ENCODE data around the gene SFXN4. TPM values are rescaled to one million over a fixed set of nuclear protein-coding genes. Genes with fewer than 3 reads are reported as not detected.
"Not testable (repeated sequence)": the region's sequence is repeated elsewhere in the genome, so short reads cannot be mapped to it uniquely, and the experiment has no call there.

SFXN4 gene
- total RNA-seq, 3 donors from 2014 or later (not counting 1 experiment from before 2014, with no cell fraction given): 5.5 to 13.7 (median 8.1) TPM

DNA sequence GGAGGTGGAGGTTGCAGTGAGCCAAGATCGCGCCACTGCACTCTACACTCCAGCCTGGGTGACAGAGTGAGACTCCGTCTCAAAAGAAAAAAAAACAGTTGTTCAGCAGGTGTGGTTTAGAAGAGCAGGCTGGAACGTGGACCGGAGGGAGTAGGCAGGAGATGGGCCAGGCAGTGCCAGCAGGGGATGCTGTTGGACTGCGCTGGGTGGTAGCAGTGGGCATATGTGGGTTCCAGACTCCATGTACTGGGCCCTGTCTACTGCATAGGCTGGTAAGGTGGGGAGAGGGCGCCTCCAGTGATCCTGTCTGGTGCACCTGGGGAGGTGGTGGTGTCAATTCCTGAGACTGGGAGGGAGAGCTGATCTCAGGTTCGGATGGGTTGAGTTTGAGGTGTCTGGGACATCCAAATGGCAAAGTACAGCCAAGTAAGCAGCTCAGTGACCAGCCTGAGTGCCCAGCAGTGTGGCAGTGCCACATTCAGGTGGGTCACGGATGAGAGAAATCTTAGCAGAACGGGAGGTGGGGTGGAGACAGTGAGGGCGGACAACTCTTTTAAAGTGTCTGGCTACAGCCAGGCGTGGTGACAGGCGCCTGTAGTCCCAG lies 25.9 kb downstream of the SFXN4 start:
- Mint-ChIP-seq H3K4me3 (no peak overlapping the region), H3K4me1 (peaks cover 7 to 14% of the 10 kb centered on the region in 2 donors), H3K27me3 (ENCODE audit: low read depth in 2 of 2) (no peaks in the 10 kb centered on the region), H3K27ac (peak overlapping the region in 1 of 2 donors; percentile 24), H3K36me3 (no peaks in the 10 kb centered on the region), H3K9me3 (no peaks in the 10 kb centered on the region)
- H3K9me3 ChIP-seq (ENCODE audit: control insufficient read depth, insufficient read depth, low read length): no peaks in the 10 kb centered on the region
- WGBS (ENCODE audit: insufficient coverage): 85% methylated on average over 13 of the region's 13 CpGs
- H3K27me3 ChIP-seq (ENCODE audit: control insufficient read depth, insufficient read depth, low read length): no peaks in the 10 kb centered on the region
- H3K4me3 ChIP-seq (ENCODE audit: low read length): no peak overlapping the region
- ATAC-seq (peak; percentile 74 to 77 (median 77)), DNase-seq (peak; percentile 34 to 70)
- H3K27ac ChIP-seq (ENCODE audit: low read length): no peak overlapping the region
- peaks cover 6% of the 10 kb centered on the region for H3K4me1 ChIP-seq (ENCODE audit: control insufficient read depth, insufficient read depth, low read length)
- TF ChIP-seq, protein P1, sequence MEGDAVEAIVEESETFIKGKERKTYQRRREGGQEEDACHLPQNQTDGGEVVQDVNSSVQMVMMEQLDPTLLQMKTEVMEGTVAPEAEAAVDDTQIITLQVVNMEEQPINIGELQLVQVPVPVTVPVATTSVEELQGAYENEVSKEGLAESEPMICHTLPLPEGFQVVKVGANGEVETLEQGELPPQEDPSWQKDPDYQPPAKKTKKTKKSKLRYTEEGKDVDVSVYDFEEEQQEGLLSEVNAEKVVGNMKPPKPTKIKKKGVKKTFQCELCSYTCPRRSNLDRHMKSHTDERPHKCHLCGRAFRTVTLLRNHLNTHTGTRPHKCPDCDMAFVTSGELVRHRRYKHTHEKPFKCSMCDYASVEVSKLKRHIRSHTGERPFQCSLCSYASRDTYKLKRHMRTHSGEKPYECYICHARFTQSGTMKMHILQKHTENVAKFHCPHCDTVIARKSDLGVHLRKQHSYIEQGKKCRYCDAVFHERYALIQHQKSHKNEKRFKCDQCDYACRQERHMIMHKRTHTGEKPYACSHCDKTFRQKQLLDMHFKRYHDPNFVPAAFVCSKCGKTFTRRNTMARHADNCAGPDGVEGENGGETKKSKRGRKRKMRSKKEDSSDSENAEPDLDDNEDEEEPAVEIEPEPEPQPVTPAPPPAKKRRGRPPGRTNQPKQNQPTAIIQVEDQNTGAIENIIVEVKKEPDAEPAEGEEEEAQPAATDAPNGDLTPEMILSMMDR (IDR thresholded peaks at IDR 0.05): peak; percentile 41
- intact Hi-C loops (cut with micrococcal nuclease): no loop called here
- H3K36me3 ChIP-seq (ENCODE audit: control insufficient read depth, insufficient read depth, low read length): no peaks in the 10 kb centered on the region

DNA sequence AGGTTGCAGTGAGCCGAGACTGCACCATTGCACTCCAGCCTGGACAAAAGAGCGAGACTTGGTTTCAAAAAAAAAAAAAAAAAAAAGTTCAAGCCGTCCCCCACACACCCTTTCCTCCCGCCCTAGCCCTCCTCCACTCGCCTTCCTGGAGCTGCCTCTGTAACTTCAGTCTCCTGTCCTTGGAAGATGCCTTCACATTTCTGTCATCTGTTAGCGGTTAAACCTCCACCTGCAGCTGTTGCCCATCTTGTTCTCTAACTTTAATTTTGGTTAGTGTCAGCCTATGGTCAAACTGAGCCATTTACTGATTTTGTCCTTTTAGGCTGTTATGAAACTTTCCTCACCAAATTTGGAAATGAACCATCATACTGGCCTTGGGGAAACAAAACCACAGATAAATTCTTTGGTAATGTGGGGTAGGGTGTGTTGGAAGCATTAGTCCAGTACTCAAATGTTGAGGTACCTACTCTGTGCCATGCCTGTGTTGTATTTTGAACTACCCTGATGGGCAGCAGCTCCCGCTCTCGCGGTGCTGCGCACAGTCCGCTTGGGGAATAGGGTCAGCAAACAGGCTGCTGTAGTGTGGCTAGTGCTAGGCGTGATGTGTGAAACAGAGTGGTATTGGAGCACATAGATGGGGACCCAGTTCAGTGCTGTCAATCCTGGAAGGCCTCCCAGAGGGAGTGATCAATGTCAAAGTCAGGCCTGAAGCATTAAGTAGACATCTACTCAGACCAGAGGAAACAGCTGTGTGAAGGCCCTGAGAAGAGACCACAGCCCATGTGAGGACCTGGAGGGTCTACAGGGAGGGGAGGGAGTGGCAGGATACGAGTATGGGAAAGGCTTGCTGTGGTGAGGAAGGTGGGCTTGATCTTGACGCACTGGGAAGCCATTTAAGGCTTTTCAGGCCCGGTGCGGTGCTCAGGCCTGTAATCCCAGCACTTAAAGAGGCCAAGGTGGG lies 26.9 kb downstream of the SFXN4 start:
- H3K4me1 ChIP-seq (ENCODE audit: control insufficient read depth, insufficient read depth, low read length): peaks cover 9% of the 10 kb centered on the region
- no peak for DNase-seq
- Mint-ChIP-seq H3K36me3 (no peaks in the 10 kb centered on the region), H3K27ac (peak overlapping the region in 1 of 2 donors; percentile 22), H3K4me3 (no peak overlapping the region), H3K27me3 (ENCODE audit: low read depth in 2 of 2) (no peaks in the 10 kb centered on the region), H3K4me1 (peaks cover 7 to 14% of the 10 kb centered on the region in 2 donors), H3K9me3 (no peaks in the 10 kb centered on the region)
- H3K4me3 ChIP-seq (ENCODE audit: low read length): no peak overlapping the region
- TF ChIP-seq, protein P1 (IDR thresholded peaks at IDR 0.05): no peak
- intact Hi-C loops (cut with micrococcal nuclease): no loop called here
- ATAC-seq: no peak
- WGBS (ENCODE audit: insufficient coverage): 94% methylated on average over 16 of the region's 16 CpGs
- H3K27me3 ChIP-seq (ENCODE audit: control insufficient read depth, insufficient read depth, low read length): no peaks in the 10 kb centered on the region
- peaks cover 5% of the 10 kb centered on the region for H3K36me3 ChIP-seq (ENCODE audit: control insufficient read depth, insufficient read depth, low read length)
- H3K9me3 ChIP-seq (ENCODE audit: control insufficient read depth, insufficient read depth, low read length): no peaks in the 10 kb centered on the region
- H3K27ac ChIP-seq (ENCODE audit: low read length): no peak overlapping the region

DNA sequence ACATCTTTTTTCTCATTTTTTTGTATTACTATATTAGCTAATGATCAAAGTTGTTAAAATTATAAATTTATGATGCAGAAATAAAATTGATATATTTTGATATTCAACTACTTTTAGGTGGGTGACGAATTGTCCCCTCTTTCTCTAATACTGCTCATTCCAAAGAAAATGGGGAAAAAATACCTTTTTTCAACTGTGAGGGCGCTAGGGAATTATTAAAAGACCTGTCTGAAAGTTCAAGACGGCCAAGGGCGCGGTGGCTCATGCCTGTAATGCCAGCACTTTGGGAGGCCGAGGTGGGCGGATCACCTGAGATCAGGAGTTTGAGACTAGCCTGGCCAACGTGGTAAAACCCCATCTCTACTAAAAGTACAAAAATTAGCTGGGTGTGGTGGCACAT lies 27.6 kb downstream of the SFXN4 start:
- H3K4me3 ChIP-seq (ENCODE audit: low read length); H3K27ac ChIP-seq (ENCODE audit: low read length); H3K4me3 Mint-ChIP-seq; H3K9me3 Mint-ChIP-seq; intact Hi-C loops (cut with micrococcal nuclease); H3K9me3 ChIP-seq (ENCODE audit: control insufficient read depth, insufficient read depth, low read length); DNase-seq; H3K27me3 ChIP-seq (ENCODE audit: control insufficient read depth, insufficient read depth, low read length); H3K36me3 Mint-ChIP-seq; H3K27ac Mint-ChIP-seq; ATAC-seq; H3K27me3 Mint-ChIP-seq (ENCODE audit: low read depth in 2 of 2): not testable (repeated sequence)
- peaks cover 7 to 14% of the 10 kb centered on the region in 2 donors for H3K4me1 Mint-ChIP-seq
- Histone ChIP-seq H3K4me1 (ENCODE audit: control insufficient read depth, insufficient read depth, low read length) (peaks cover 11% of the 10 kb centered on the region), H3K36me3 (ENCODE audit: control insufficient read depth, insufficient read depth, low read length) (peaks cover 12% of the 10 kb centered on the region)
- WGBS (ENCODE audit: insufficient coverage): 94% methylated on average over 7 of the region's 8 CpGs

DNA sequence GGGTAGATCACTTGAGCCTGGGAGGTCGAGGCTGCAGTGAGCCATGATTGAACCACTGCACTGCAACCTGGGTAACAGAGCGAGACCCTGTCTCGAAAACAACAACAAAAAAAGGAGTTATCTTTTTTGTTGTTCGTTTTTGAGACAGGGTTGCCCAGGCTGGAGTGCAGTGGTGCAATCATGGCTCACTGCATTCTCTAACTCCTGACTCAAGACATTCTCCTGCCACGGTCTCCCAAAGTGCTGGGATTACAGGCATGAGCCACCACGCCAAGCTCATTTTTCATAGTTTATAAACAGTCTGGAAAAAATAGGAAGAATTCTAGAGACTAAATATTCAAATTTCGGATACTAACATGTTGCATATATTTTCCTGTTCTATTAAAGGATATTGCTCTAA lies 29.4 kb downstream of the SFXN4 start:
- intact Hi-C loops (cut with micrococcal nuclease): no loop called here
- H3K4me1 Mint-ChIP-seq: peaks cover 22 to 29% of the 10 kb centered on the region in 2 donors
- DNase-seq: no peak
- peak overlapping the region in 1 of 2 donors; percentile 31 for H3K27ac Mint-ChIP-seq
- peaks cover 23% of the 10 kb centered on the region for H3K4me1 ChIP-seq (ENCODE audit: control insufficient read depth, insufficient read depth, low read length)
- no peak overlapping the region for H3K4me3 Mint-ChIP-seq
- H3K27me3 ChIP-seq (ENCODE audit: control insufficient read depth, insufficient read depth, low read length): no peaks in the 10 kb centered on the region
- TF ChIP-seq, protein P1 (IDR thresholded peaks at IDR 0.05): no peak
- no peaks in the 10 kb centered on the region for H3K36me3 Mint-ChIP-seq
- H3K27ac ChIP-seq (ENCODE audit: low read length): no peak overlapping the region
- no peaks in the 10 kb centered on the region for H3K9me3 Mint-ChIP-seq
- ATAC-seq: no peak
- H3K4me3 ChIP-seq (ENCODE audit: low read length): no peak overlapping the region
- WGBS (ENCODE audit: insufficient coverage): 89% methylated on average over 6 of the region's 7 CpGs
- peaks cover 16% of the 10 kb centered on the region for H3K36me3 ChIP-seq (ENCODE audit: control insufficient read depth, insufficient read depth, low read length)
- H3K9me3 ChIP-seq (ENCODE audit: control insufficient read depth, insufficient read depth, low read length): no peaks in the 10 kb centered on the region
- no peaks in the 10 kb centered on the region for H3K27me3 Mint-ChIP-seq (ENCODE audit: low read depth in 2 of 2)
